GM23248 (cell line): ENCODE measurements around the gene WAS.

Experiments
- EZH2 ChIP-seq: fragments of 200-600 bp; sonication (generic); IDR thresholded peaks from 2 replicates; pipeline ENCODE4 v1.6.1; 2018; ENCODE audit warnings: antibody characterized with exemption, mild to moderate bottlenecking; ENCODE audit not compliant: insufficient read depth, poor library complexity, severe bottlenecking
- EZH2phosphoT487 ChIP-seq: fragments of 200-600 bp; sonication (generic); IDR thresholded peaks from 2 replicates; pipeline ENCODE4 v1.6.1; 2018; ENCODE audit warnings: antibody characterized with exemption, moderate library complexity, mild to moderate bottlenecking, low read depth; ENCODE audit not compliant: insufficient read depth

DNA sequence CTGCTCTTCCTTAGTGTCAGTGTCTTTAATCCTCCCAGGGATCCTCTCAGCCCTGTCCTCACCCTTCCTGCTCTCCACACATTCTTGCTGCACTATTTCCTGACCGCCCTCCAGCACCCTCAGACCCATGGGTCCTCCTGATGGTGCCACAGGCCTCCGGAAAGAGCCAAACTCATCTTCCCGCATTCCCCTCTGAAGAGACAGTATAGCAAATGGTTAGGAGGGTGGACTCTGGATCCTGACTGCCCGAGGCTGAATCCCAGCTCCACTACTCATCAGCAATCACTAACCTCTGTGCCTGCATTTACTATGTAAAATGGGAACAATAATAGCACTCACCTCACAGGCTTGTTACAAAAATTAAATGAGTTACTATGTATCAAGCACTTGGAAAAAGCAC, 19.1 kb downstream of the WAS start:
- TF ChIP-seq EZH2 (no peak), EZH2phosphoT487 (no peak)
